Left lung (tissue), 14 donors: ENCODE measurements around the gene INVS. TPM values are rescaled to one million over a fixed set of nuclear protein-coding genes. Genes with fewer than 3 reads are reported as not detected.

Experiments
- ATAC-seq: fragments of 200-7000 bp; cut with Tn5 transposase; one replicate; pipeline ENCODE4 v1.9.1; 2020; ENCODE audit warnings: moderate library complexity
- DNase-seq, 4 donors: peaks; one replicate each; pipeline ENCODE4 v3.0.0-alpha.2; 2013 to 2020
- H3K27ac ChIP-seq, 2 donors: fragments of 200-600 bp; sonication (generic) in 1 of 2; one replicate each; pipeline versions ENCODE4 v1.5.0 to v1.8.0; 2020 to 2021
- H3K27me3 ChIP-seq, 2 donors: fragments of 200-600 bp; sonication (generic) in 1 of 2; one replicate each; pipeline versions ENCODE4 v1.5.0 to v1.8.0; 2020 to 2021
- H3K36me3 ChIP-seq, 2 donors: fragments of 200-600 bp; sonication (generic) in 1 of 2; one replicate each; pipeline versions ENCODE4 v1.5.0 to v1.8.0; 2020 to 2021
- H3K4me1 ChIP-seq, 2 donors: fragments of 200-600 bp; one replicate each; pipeline ENCODE4 v1.8.0; 2021
- H3K4me3 ChIP-seq, 2 donors: fragments of 200-600 bp; sonication (generic) in 1 of 2; one replicate each; pipeline versions ENCODE4 v1.5.0 to v1.8.0; 2020 to 2021; ENCODE audit warnings: mild to moderate bottlenecking in 1 of 2
- H3K9me3 ChIP-seq, 2 donors: fragments of 200-600 bp; sonication (generic) in 1 of 2; one replicate each; pipeline versions ENCODE4 v1.5.0 to v1.8.0; 2020 to 2021
- intact Hi-C, 2 donors: fragments of 100-400 bp; cut with DNase I; formaldehyde crosslinking; loops; one replicate each; pipeline versions ENCODE4 v1.11.2 to v1.14.2; 2022
- long read RNA-seq, 12 donors: library from polyadenylated mRNA in 2 of 12; unstranded in 2 of 12; transcript quantifications; one replicate each; pipeline ENCODE4 v2.0.0 and lab custom pipeline, GENCODE V29; 2019 to 2026
- polyA plus RNA-seq, 6 donors: library from polyadenylated mRNA; unstranded; fragments of 120-200 nt; gene quantifications; one replicate each; pipeline ENCODE4 v1.2.1, GENCODE V29; 2013; ENCODE audit not compliant: insufficient read length in 6 of 6
- total RNA-seq, 2 donors: library from RNA; stranded (reverse); fragmentation: NEBNext Ultra II Directional; extraction: Animal tissue kit (Norgen Biotek cat#: 25700); gene quantifications; one replicate each; pipeline ENCODE4 v1.2.1, GENCODE V29; 2021
- TF ChIP-seq, protein P1 (sequence below), 2 donors: fragments of 200-600 bp; sonication (generic) in 1 of 2; IDR thresholded peaks; one replicate each; pipeline versions ENCODE4 v1.5.0 to v1.8.0; 2021; ENCODE audit warnings: antibody characterized with exemption in 2 of 2
- donor health status: DM: no; HTN: yes; CAD: no.
- donor health status: DM: no; HTN: no; CAD: no.

The INVS gene, protein sequence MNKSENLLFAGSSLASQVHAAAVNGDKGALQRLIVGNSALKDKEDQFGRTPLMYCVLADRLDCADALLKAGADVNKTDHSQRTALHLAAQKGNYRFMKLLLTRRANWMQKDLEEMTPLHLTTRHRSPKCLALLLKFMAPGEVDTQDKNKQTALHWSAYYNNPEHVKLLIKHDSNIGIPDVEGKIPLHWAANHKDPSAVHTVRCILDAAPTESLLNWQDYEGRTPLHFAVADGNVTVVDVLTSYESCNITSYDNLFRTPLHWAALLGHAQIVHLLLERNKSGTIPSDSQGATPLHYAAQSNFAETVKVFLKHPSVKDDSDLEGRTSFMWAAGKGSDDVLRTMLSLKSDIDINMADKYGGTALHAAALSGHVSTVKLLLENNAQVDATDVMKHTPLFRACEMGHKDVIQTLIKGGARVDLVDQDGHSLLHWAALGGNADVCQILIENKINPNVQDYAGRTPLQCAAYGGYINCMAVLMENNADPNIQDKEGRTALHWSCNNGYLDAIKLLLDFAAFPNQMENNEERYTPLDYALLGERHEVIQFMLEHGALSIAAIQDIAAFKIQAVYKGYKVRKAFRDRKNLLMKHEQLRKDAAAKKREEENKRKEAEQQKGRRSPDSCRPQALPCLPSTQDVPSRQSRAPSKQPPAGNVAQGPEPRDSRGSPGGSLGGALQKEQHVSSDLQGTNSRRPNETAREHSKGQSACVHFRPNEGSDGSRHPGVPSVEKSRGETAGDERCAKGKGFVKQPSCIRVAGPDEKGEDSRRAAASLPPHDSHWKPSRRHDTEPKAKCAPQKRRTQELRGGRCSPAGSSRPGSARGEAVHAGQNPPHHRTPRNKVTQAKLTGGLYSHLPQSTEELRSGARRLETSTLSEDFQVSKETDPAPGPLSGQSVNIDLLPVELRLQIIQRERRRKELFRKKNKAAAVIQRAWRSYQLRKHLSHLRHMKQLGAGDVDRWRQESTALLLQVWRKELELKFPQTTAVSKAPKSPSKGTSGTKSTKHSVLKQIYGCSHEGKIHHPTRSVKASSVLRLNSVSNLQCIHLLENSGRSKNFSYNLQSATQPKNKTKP
- total RNA-seq (10 to 100 TPM; 21.5 to 22.6 TPM), polyA plus RNA-seq (10 to 100 TPM; 23.8 to 29.9 (median 25.4) TPM)
- long read RNA-seq, donor 1, partial matches to known transcripts = 73 of 80 reads
- long read RNA-seq, donor 1, other reads (novel, unspliced or antisense) = 6 of 80 reads
- long read RNA-seq, donor 2, partial matches to known transcripts = 40 of 47 reads
- long read RNA-seq, donor 2, other reads (novel, unspliced or antisense) = 6 of 47 reads
- long read RNA-seq, donor 3, partial matches to known transcripts = 0 of 1 reads
- long read RNA-seq, donor 3, other reads (novel, unspliced or antisense) = 0 of 1 reads
- long read RNA-seq, donor 4, partial matches to known transcripts = 3 of 5 reads
- long read RNA-seq, donor 4, other reads (novel, unspliced or antisense) = 2 of 5 reads
- long read RNA-seq, donor 5 = 0 reads
- long read RNA-seq, donor 6 = 0 reads
- long read RNA-seq, donor 7, partial matches to known transcripts = 0 of 1 reads
- long read RNA-seq, donor 7, other reads (novel, unspliced or antisense) = 0 of 1 reads
- long read RNA-seq, donor 8, partial matches to known transcripts = 0 of 3 reads
- long read RNA-seq, donor 8, other reads (novel, unspliced or antisense) = 0 of 3 reads
- long read RNA-seq, donor 9 = 0 reads
- long read RNA-seq, donor 10, partial matches to known transcripts = 1 of 3 reads
- long read RNA-seq, donor 10, other reads (novel, unspliced or antisense) = 1 of 3 reads
- long read RNA-seq, donor 11 = 0 reads
- long read RNA-seq, donor 12, partial matches to known transcripts = 0 of 27 reads
- long read RNA-seq, donor 12, other reads (novel, unspliced or antisense) = 26 of 27 reads

DNA sequence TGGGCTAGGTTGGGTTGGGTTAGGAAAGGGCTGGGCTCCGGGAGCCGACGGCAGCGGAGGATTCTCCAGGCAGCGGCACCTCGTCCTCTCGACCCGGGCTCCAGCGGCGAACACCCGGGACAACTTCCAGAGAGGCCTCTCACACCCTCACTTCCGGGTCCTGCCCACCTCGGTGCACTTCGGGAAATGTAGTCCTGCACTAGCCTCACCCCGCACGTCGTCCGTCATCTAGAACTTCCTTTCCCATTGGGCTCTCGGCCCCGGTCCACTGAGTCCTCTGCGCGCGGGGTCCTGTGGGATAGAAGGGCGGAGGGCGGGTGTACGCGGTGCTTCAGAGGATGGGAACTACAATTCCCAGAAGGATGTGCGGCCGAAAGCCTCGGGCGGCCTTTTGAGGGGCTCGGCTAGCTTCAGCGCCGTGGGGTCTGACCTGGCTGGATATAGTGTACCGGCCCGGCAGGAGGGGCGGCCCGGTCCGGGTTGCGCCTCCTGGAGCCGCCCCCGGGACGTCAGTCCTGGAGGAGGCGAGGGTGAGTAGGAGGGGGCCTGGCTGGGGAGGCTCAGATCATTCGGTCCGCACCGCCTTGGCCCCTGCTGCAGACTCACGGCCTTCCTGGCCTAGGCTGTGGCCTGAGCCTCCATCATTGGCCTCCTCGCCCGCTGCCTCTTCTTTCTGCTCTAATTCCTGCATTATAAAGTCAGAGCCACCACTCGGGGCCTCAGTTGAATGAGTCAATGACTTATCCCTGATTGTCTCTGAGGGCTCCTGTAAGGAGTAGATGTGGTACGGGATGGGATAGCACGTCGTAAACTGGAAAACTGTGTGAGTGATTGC is at the start of gene INVS, which contains the start of gene ERP44:
TSS of gene INVS (plus strand) at position 357 of the 835 bp plus-strand sequence. CDS start 5,279 bp downstream, outside the sequence.
TSS of gene ERP44 (minus strand) at position 114 of the 835 bp plus-strand sequence. CDS start 160 bp downstream, outside the sequence.
- intact Hi-C loops = no loop called here
- Histone ChIP-seq H3K9me3 (no peaks in the 10 kb centered on the region), H3K27ac (peak within 1 kb of the TSS; percentile 81 to 91), H3K4me1 (peaks cover 10 to 45% of the 10 kb centered on the region in 2 donors), H3K4me3 (peak within 1 kb of the TSS; percentile 82 to 96), H3K27me3 (no peaks in the 10 kb centered on the region), H3K36me3 (peaks cover 0 to 12% of the 10 kb centered on the region in 2 donors)
- ATAC-seq = peak; percentile 98
- TF ChIP-seq, protein P1, sequence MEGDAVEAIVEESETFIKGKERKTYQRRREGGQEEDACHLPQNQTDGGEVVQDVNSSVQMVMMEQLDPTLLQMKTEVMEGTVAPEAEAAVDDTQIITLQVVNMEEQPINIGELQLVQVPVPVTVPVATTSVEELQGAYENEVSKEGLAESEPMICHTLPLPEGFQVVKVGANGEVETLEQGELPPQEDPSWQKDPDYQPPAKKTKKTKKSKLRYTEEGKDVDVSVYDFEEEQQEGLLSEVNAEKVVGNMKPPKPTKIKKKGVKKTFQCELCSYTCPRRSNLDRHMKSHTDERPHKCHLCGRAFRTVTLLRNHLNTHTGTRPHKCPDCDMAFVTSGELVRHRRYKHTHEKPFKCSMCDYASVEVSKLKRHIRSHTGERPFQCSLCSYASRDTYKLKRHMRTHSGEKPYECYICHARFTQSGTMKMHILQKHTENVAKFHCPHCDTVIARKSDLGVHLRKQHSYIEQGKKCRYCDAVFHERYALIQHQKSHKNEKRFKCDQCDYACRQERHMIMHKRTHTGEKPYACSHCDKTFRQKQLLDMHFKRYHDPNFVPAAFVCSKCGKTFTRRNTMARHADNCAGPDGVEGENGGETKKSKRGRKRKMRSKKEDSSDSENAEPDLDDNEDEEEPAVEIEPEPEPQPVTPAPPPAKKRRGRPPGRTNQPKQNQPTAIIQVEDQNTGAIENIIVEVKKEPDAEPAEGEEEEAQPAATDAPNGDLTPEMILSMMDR (IDR thresholded peaks at IDR 0.05) = peak in 1 of 2 donors; percentile 9
- DNase-seq = peak; percentile 98 to 99 (median 99)

DNA sequence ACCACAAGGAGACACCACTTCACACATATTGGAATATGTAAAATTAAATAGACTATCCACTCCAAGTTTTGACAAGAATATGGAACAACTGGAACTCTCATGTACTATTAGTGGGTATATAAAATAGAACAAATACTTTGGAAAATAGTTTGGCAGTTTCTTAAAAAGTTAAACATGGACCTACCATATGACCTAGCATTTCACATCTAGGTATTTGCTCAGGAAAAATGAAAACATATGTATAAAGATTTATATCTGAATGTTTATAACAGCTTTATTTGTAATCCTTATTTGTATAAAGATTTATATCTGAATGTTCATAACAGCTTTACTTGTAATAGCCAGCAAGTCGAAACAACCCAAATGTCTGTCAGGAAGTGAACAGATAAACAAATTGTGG is 49.5 kb upstream of the INVS start:
- H3K36me3 ChIP-seq = peaks cover 0 to 36% of the 10 kb centered on the region in 2 donors
- H3K9me3 ChIP-seq = no peaks in the 10 kb centered on the region
- no peak for ATAC-seq
- no peaks in the 10 kb centered on the region for H3K27me3 ChIP-seq
- TF ChIP-seq, protein P1 (IDR thresholded peaks at IDR 0.05) = no peak
- no peak for DNase-seq
- intact Hi-C loops = no loop called here
- H3K27ac ChIP-seq = no peak overlapping the region
- H3K4me1 ChIP-seq = no peaks in the 10 kb centered on the region
- no peak overlapping the region for H3K4me3 ChIP-seq

DNA sequence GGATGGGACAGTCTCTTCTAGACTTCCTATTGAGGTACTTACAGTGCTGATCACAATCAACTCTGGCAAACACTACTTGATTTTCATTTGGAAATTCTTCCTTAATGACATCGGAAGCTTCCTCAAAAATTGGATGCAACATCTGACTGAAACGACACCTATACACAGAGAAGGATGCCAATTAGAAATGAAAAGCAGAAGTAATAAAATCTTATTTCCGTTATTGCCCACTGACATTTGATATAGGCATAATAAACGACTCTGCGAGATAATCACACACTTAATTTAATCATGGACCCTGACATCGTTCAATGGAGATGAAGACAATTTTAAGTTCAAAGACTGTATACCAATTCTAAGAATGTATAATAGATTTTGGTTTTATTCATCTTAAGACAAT is 46.7 kb upstream of the INVS start:
- no peak overlapping the region for H3K27ac ChIP-seq
- H3K4me1 ChIP-seq = no peaks in the 10 kb centered on the region
- TF ChIP-seq, protein P1 (IDR thresholded peaks at IDR 0.05) = no peak
- intact Hi-C loops = no loop called here
- DNase-seq (no peak), ATAC-seq (no peak)
- H3K9me3 ChIP-seq = no peaks in the 10 kb centered on the region
- no peaks in the 10 kb centered on the region for H3K27me3 ChIP-seq
- peaks cover 0 to 30% of the 10 kb centered on the region in 2 donors for H3K36me3 ChIP-seq
- H3K4me3 ChIP-seq = no peak overlapping the region
